Keratinocyte (primary cell): ENCODE results near the gene CXCL5. TPM values are rescaled to one million over a fixed set of nuclear protein-coding genes. Genes with fewer than 3 reads are reported as not detected.

ENCODE experiments used
- DNase-seq: peaks from one replicate; pipeline ENCODE4 v3.0.0-alpha.2; 2011; ENCODE audit warnings: low read depth, missing footprints, low spot score
- FAIRE-seq: peaks from 2 replicates; lab custom pipeline; 2011; peaks lifted over from hg19 to GRCh38; lab: Jason Lieb, UNC
- H2AFZ ChIP-seq: 2 replicates; pipeline ENCODE4 v1.6.0; 2012; ENCODE audit warnings: low read length, control low read depth, inconsistent platforms; ENCODE audit not compliant: control insufficient read depth
- H3K27ac ChIP-seq: 2 replicates; pipeline ENCODE4 v1.5.1; 2011; ENCODE audit warnings: low read length; ENCODE audit not compliant: control insufficient read depth, insufficient read depth
- H3K27me3 ChIP-seq: 3 replicates; pipeline ENCODE4 v1.6.0; 2011; ENCODE audit warnings: low read length; ENCODE audit not compliant: control insufficient read depth, insufficient read depth; ENCODE audit errors: extremely low read depth
- H3K36me3 ChIP-seq, 2 experiments: 2 replicates in 1 of 2; 3 replicates in 1 of 2; pipeline ENCODE4 v1.5.1; 2011; ENCODE audit warnings: low read length in 2 of 2, mild to moderate bottlenecking in 1 of 2; ENCODE audit not compliant: control insufficient read depth in 2 of 2, insufficient read depth in 2 of 2; ENCODE audit errors: extremely low read depth in 1 of 2
- H3K4me1 ChIP-seq: 3 replicates; pipeline ENCODE4 v1.5.1; 2011; ENCODE audit warnings: low read length; ENCODE audit not compliant: control insufficient read depth, insufficient read depth; ENCODE audit errors: extremely low read depth
- H3K4me2 ChIP-seq: 3 replicates; pipeline ENCODE4 v1.6.0; 2011; ENCODE audit warnings: low read depth, low read length; ENCODE audit not compliant: control insufficient read depth, insufficient read depth; ENCODE audit errors: extremely low read depth
- H3K4me3 ChIP-seq, 3 experiments: fragments of 200-600 bp in 1 of 3; sonication (generic) in 1 of 3; 2 replicates in 2 of 3; 3 replicates in 1 of 3; pipeline ENCODE4 v1.5.1; 2011 to 2016; ENCODE audit warnings: low read length in 3 of 3, mild to moderate bottlenecking in 3 of 3, control low read depth in 2 of 3, inconsistent platforms in 1 of 3, low read depth in 1 of 3, mixed read lengths in 1 of 3, mixed run types in 1 of 3, moderate library complexity in 1 of 3; ENCODE audit not compliant: control insufficient read depth in 2 of 3, insufficient read depth in 2 of 3; ENCODE audit errors: extremely low read depth in 1 of 3
- H3K79me2 ChIP-seq: 2 replicates; pipeline ENCODE4 v1.6.0; 2012; ENCODE audit warnings: low read length; ENCODE audit not compliant: control insufficient read depth, insufficient read depth
- H3K9ac ChIP-seq: 3 replicates; pipeline ENCODE4 v1.6.0; 2011; ENCODE audit warnings: low read length; ENCODE audit not compliant: control insufficient read depth, insufficient read depth; ENCODE audit errors: extremely low read depth
- H3K9me1 ChIP-seq: 3 replicates; pipeline ENCODE4 v1.6.0; 2011; ENCODE audit warnings: low read length; ENCODE audit not compliant: control insufficient read depth, insufficient read depth; ENCODE audit errors: extremely low read depth
- H3K9me3 ChIP-seq: 2 replicates; pipeline ENCODE4 v1.5.1; 2012; ENCODE audit warnings: low read depth, low read length; ENCODE audit not compliant: control insufficient read depth
- H4K20me1 ChIP-seq: 3 replicates; pipeline ENCODE4 v1.6.0; 2011; ENCODE audit warnings: low read length; ENCODE audit not compliant: control insufficient read depth, insufficient read depth; ENCODE audit errors: extremely low read depth
- CTCF ChIP-seq, 3 experiments: IDR thresholded peaks in 1 of 3; conservative IDR thresholded peaks in 1 of 3; optimal IDR thresholded peaks in 1 of 3; 2 replicates in 2 of 3; 3 replicates in 1 of 3; pipeline versions ENCODE3 to v1.5.1; 2011; ENCODE audit warnings: low read length in 3 of 3, mild to moderate bottlenecking in 3 of 3, moderate library complexity in 2 of 3, control low read depth in 1 of 3, inconsistent platforms in 1 of 3; ENCODE audit not compliant: insufficient read depth in 2 of 3; ENCODE audit errors: extremely low read depth in 1 of 3
- EZH2 ChIP-seq: IDR thresholded peaks from one replicate; pipeline ENCODE4 v1.6.1; 2012; ENCODE audit warnings: inconsistent platforms, mild to moderate bottlenecking, low read length, moderate library complexity
- dilution Hi-C: fragments of 300-500 bp; cut with MboI; formaldehyde crosslinking; loops from one replicate; pipeline ENCODE4 v1.7.0; 2020; ENCODE audit warnings: low sequenced_read_pairs; ENCODE audit not compliant: extremely low pct_ligation_motif_present
- polyA plus RNA-seq, 5 experiments: library from polyadenylated mRNA; depleted of rRNA in 3 of 5; stranded (reverse) in 3 of 5; stranded (forward) in 1 of 5; unstranded in 1 of 5; fragments of >200 nt; gene quantifications; 1 replicate in 1 of 5; 2 replicates in 3 of 5; 3 replicates in 1 of 5; pipeline versions ENCODE4 v1.2.1 to v1.2.3, GENCODE V29; 2011 to 2012; ENCODE audit warnings: missing spikeins in 2 of 5, low read depth in 1 of 5, low replicate concordance in 1 of 5

Gene CXCL5
- polyA plus RNA-seq, 1 donor (not counting 4 experiments of a cell fraction or from before 2014, with no cell fraction given) = 0.76 TPM

DNA sequence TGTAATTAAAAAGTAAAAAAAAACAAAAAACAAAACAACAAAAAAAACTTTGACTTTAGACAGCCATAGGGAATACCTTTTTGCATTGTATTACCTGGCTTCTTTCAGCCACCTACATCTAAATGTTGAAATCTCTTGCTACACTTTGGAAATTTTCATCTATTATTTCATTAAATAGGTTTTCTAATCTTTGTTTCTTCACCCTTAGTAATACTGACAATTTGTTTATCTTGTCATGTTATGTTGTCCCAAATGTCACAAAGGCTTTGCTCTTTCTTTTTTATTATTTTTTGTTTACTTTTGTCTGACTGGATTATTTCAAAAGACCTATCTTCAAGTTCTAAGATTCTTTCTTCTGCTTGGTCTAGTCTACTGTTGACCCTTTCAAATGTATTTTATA, 24.1 kb downstream of the CXCL5 start:
- dilution Hi-C loops = no loop called here
- Histone ChIP-seq H2AFZ (no peak overlapping the region), H3K79me2 (no peaks in the 10 kb centered on the region), H3K9ac (no peak overlapping the region), H3K4me1 (peaks cover 6% of the 10 kb centered on the region), H3K9me3 (no peaks in the 10 kb centered on the region), H3K4me2 (no peak overlapping the region), H3K9me1 (no peaks in the 10 kb centered on the region), H3K36me3 (no peaks in the 10 kb centered on the region), H3K27me3 (no peaks in the 10 kb centered on the region), H3K4me3 (no peak overlapping the region), H4K20me1 (no peaks in the 10 kb centered on the region), H3K27ac (no peak overlapping the region)
- no peak for FAIRE-seq
- no peak for DNase-seq
- TF ChIP-seq EZH2 (no peak), CTCF (optimal IDR thresholded peaks at IDR 0.05 in 1 of 3, IDR thresholded peaks at IDR 0.05 in 1 of 3, conservative IDR thresholded peaks at IDR 0.05 in 1 of 3; ENCODE audit: extremely low read depth in 1 of 3, insufficient read depth in 2 of 3, low read length in 3 of 3) (no peak)

GRCh38 chr4:73970945-73971344, 27.5 kb downstream of the CXCL5 start:
- Histone ChIP-seq H3K9ac (no peak overlapping the region), H3K36me3 (no peaks in the 10 kb centered on the region), H4K20me1 (no peaks in the 10 kb centered on the region), H3K4me2 (no peak overlapping the region), H3K4me3 (no peak overlapping the region), H3K9me3 (no peaks in the 10 kb centered on the region), H3K79me2 (no peaks in the 10 kb centered on the region), H3K9me1 (no peaks in the 10 kb centered on the region), H3K4me1 (no peaks in the 10 kb centered on the region), H3K27ac (no peak overlapping the region), H2AFZ (no peak overlapping the region), H3K27me3 (no peaks in the 10 kb centered on the region)
- no peak for TF ChIP-seq CTCF (optimal IDR thresholded peaks at IDR 0.05 in 1 of 3, IDR thresholded peaks at IDR 0.05 in 1 of 3, conservative IDR thresholded peaks at IDR 0.05 in 1 of 3; ENCODE audit: extremely low read depth in 1 of 3, insufficient read depth in 2 of 3, low read length in 3 of 3)
- TF ChIP-seq EZH2 = no peak
- DNase-seq (no peak), FAIRE-seq (no peak)
- dilution Hi-C loops = no loop called here
